Measurements from ENCODE around the gene ECHS1. TPM values are rescaled to one million over a fixed set of nuclear protein-coding genes. Genes with fewer than 3 reads are reported as not detected.

ECHS1 gene
- total and polyA plus RNA-seq, 8 donors: 5.3 to 103 (median 69.2) TPM

DNA sequence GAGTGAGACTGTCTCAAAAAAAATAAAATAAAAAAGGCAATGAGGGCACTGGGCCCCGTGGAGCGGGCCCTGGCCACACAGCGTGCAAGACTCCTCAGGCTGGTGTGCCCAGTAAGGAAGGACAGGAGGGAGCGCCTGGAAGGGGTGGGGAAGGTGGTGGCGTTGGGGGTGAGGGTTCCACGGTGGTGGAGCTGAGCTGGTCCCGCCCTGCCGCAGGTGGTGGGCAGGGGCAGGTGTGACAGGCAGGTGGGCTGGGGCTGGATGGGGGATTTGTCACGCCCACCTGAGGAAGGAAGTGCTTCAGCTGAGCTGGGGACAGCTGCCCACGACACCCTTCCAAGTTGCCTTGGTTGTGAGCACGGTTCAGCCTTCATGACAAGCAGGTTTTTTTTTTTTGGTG is 26.7 kb downstream of the ECHS1 start:
- Histone ChIP-seq H3K4me1 (peaks cover 0 to 9% (median 7%) of the 10 kb centered on the region in 4 donors), H3K27me3 (peaks cover 0 to 99% (median 47%) of the 10 kb centered on the region in 3 donors), H3K27ac (no peak overlapping the region), H3K36me3 (no peaks in the 10 kb centered on the region), H3K9me3 (no peaks in the 10 kb centered on the region), H3K4me3 (no peak overlapping the region)
- intact Hi-C loops (cut with DNase I; ENCODE audit: low total_unique reads): no loop called here
- DNase-seq: no peak
- WGBS, 5 donors: 48 to 60% (median 56%) methylated on average over 10 to 11 of the region's 11 CpGs
- TF ChIP-seq EP300 (IDR thresholded peaks at IDR 0.05) (no peak), POLR2AphosphoS5 (IDR thresholded peaks at IDR 0.05) (no peak), POLR2A (IDR thresholded peaks at IDR 0.05) (no peak)
- TF ChIP-seq, protein P1, sequence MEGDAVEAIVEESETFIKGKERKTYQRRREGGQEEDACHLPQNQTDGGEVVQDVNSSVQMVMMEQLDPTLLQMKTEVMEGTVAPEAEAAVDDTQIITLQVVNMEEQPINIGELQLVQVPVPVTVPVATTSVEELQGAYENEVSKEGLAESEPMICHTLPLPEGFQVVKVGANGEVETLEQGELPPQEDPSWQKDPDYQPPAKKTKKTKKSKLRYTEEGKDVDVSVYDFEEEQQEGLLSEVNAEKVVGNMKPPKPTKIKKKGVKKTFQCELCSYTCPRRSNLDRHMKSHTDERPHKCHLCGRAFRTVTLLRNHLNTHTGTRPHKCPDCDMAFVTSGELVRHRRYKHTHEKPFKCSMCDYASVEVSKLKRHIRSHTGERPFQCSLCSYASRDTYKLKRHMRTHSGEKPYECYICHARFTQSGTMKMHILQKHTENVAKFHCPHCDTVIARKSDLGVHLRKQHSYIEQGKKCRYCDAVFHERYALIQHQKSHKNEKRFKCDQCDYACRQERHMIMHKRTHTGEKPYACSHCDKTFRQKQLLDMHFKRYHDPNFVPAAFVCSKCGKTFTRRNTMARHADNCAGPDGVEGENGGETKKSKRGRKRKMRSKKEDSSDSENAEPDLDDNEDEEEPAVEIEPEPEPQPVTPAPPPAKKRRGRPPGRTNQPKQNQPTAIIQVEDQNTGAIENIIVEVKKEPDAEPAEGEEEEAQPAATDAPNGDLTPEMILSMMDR (IDR thresholded peaks at IDR 0.05): no peak

DNA sequence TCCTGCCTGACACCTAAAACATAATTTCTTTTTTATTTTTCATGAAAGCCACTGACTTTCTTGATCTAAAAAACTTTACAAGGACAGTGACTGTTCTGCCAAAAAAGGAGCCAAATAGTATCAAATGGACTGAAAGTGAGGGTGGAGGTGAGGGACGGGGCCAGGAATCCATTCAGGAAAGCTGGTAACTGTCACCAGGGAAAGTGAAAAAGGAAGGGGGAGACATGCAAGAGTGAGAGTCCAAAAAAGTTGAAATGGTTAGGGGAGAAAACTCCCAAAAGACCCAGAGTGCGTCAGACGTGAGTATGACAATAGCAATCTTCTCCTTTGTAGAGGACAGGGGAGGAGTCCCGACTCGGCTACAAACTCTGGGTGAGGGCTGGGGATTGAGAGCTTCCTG is 28.9 kb downstream of the ECHS1 start:
- no peak for DNase-seq
- H3K4me3 ChIP-seq: no peak overlapping the region
- H3K4me1 ChIP-seq: peaks cover 0 to 9% (median 7%) of the 10 kb centered on the region in 4 donors
- no peaks in the 10 kb centered on the region for H3K9me3 ChIP-seq
- whole genome bisulfite sequencing, 5 donors: 66 to 83% (median 73%) methylated on average over 5 of the region's 5 CpGs
- H3K27me3 ChIP-seq: peaks cover 0 to 99% (median 46%) of the 10 kb centered on the region in 3 donors
- H3K36me3 ChIP-seq: no peaks in the 10 kb centered on the region
- intact Hi-C loops (cut with DNase I; ENCODE audit: low total_unique reads): no loop called here
- TF ChIP-seq POLR2A (IDR thresholded peaks at IDR 0.05) (no peak), EP300 (IDR thresholded peaks at IDR 0.05) (no peak), POLR2AphosphoS5 (IDR thresholded peaks at IDR 0.05) (no peak)
- TF ChIP-seq, protein P1 (IDR thresholded peaks at IDR 0.05): no peak
- no peak overlapping the region for H3K27ac ChIP-seq

DNA sequence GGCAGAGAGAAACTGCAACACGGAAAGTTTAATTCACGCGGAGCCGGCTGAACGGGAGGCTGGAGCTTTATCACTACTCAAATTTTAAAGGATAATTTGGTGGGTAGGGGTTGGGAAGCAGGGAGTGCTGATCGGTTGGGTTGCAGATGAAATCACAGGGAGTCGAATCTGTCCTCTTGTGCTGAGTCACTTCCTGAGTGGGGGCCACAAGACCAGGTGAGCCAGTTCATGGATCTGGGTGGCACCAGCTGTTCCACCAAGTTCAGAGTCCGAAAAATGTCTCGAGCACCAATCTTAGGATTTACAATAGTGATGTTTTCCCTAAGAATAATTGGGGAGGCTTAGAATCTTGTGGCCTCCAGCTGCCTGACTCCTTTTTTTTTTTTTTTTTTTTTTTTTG is 29.6 kb downstream of the ECHS1 start:
- intact Hi-C loops (cut with DNase I; ENCODE audit: low total_unique reads): no loop called here
- peaks cover 0 to 99% (median 46%) of the 10 kb centered on the region in 3 donors for H3K27me3 ChIP-seq

DNA sequence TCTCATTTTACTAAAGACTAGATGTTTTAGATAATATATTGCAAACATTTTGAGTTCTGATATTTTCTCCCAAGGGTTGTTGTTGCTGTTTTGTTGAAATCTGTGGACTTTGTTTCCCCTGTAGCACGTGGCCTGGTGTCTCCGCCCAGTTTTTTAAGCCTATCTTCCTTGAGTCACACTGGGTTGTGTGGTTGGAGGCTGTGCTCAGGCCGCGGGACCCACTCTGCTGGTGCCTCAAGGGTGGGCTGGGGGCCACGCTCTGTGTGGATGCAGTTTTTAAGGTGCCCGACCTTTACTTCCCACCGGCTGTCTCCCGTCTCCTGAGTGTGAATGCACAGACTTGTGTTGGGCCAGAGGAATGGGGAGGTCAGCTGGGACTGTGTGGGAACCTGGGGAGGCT is 30.2 kb downstream of the ECHS1 start:
- Histone ChIP-seq H3K27ac (no peak overlapping the region), H3K9me3 (no peaks in the 10 kb centered on the region), H3K4me3 (no peak overlapping the region), H3K36me3 (no peaks in the 10 kb centered on the region), H3K4me1 (peaks cover 0 to 9% (median 7%) of the 10 kb centered on the region in 4 donors), H3K27me3 (peaks cover 0 to 99% (median 46%) of the 10 kb centered on the region in 3 donors)
- intact Hi-C loops (cut with DNase I; ENCODE audit: low total_unique reads): no loop called here
- TF ChIP-seq EP300 (IDR thresholded peaks at IDR 0.05) (no peak), POLR2AphosphoS5 (IDR thresholded peaks at IDR 0.05) (no peak), POLR2A (IDR thresholded peaks at IDR 0.05) (no peak)
- TF ChIP-seq, protein P1 (IDR thresholded peaks at IDR 0.05): no peak
- WGBS, 5 donors: 68 to 83% (median 77%) methylated on average over 8 of the region's 8 CpGs
- no peak for DNase-seq

More for the DNA sequence above, 29.6 kb downstream of the ECHS1 start:
- Histone ChIP-seq H3K9me3 (no peaks in the 10 kb centered on the region), H3K27ac (no peak overlapping the region), H3K4me1 (peaks cover 0 to 9% (median 7%) of the 10 kb centered on the region in 4 donors), H3K36me3 (no peaks in the 10 kb centered on the region), H3K4me3 (no peak overlapping the region)
- WGBS, 5 donors: 44 to 57% (median 48%) methylated on average over 9 of the region's 9 CpGs
- TF ChIP-seq POLR2A (IDR thresholded peaks at IDR 0.05): no peak
- TF ChIP-seq, protein P1 (IDR thresholded peaks at IDR 0.05): no peak
- TF ChIP-seq POLR2AphosphoS5 (IDR thresholded peaks at IDR 0.05): no peak
- TF ChIP-seq EP300 (IDR thresholded peaks at IDR 0.05): no peak
- DNase-seq: no peak

All from stomach (tissue), 9 donors.